Measurements from ENCODE around the gene RUBCNL. TPM values are rescaled to one million over a fixed set of nuclear protein-coding genes. Genes with fewer than 3 reads are reported as not detected.

RUBCNL gene
- total and polyA plus RNA-seq, 2 donors (not counting 3 experiments of a cell fraction or from before 2014, with no cell fraction given) = not detected

DNA sequence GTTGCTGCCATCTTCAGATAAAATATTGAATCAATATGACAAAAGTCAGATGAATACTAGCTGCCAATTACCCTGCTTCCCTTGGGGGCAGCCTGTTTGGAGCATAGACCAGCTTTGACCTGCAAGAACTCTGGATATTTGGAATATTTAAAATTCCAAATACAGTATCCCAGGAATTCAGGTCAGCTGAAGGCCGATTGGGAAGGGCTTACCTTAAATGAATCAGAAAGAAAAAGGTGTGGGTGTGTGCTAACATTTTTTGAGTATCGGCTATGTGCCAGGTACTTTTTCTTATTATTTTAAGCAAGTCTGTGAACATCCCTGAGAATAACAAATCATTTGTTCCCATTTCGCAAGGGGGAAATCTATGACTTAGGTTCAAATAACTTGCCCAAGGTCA, 1.8 kb upstream of the RUBCNL start:
- H3K4me1 ChIP-seq (ENCODE audit: control insufficient read depth, extremely low read depth, insufficient read depth, low read length) = no peaks in the 10 kb centered on the region
- FAIRE-seq = no peak
- no TSS peak for BruUV-seq (replicated peaks)
- peaks cover 21 to 34% of the 10 kb centered on the region in 2 experiments for H3K27me3 ChIP-seq (ENCODE audit: control insufficient read depth in 2 of 2, insufficient read depth in 2 of 2, low read length in 2 of 2)
- ChIA-PET POLR2A (no interaction called here), CTCF (no interaction called here)
- no peak overlapping the region for H2AFZ ChIP-seq (ENCODE audit: low read depth, low read length)
- H3K4me3 ChIP-seq (replicated peaks in 1 of 3; ENCODE audit: insufficient read depth in 1 of 3, low read depth in 1 of 3, low read length in 3 of 3) = no peak overlapping the region
- no peak for DNase-seq (ENCODE audit: low read depth, low spot score)
- H3K27ac ChIP-seq (ENCODE audit: insufficient read depth, low read depth, low read length) = no peak overlapping the region
- no peak overlapping the region for H3K4me2 ChIP-seq (ENCODE audit: insufficient read depth, low read length)
- H3K9me1 ChIP-seq (replicated peaks; ENCODE audit: control insufficient read depth, extremely low read depth, insufficient read depth, low read length) = no peaks in the 10 kb centered on the region
- H3K9ac ChIP-seq (replicated peaks; ENCODE audit: extremely low read depth, insufficient read depth, low read length) = no peak overlapping the region
- dilution Hi-C loops (cut with MboI; ENCODE audit: extremely low pct_ligation_motif_present, low sequenced_read_pairs) (no loop called here), intact Hi-C loops (cut with micrococcal nuclease) (no loop called here)
- TF ChIP-seq FOS (IDR thresholded peaks at IDR 0.05; ENCODE audit: borderline replicate concordance, insufficient read depth, low read length) (no peak), MYC (IDR thresholded peaks at IDR 0.05; ENCODE audit: low read depth, low read length) (no peak), POLR2AphosphoS5 (IDR thresholded peaks at IDR 0.05; ENCODE audit: insufficient read depth, low read depth, low read length) (no peak)
- H4K20me1 ChIP-seq (replicated peaks; ENCODE audit: control insufficient read depth, extremely low read depth, insufficient read depth, low read length) = no peaks in the 10 kb centered on the region
- H3K36me3 ChIP-seq (ENCODE audit: control insufficient read depth in 2 of 2, extremely low read depth in 1 of 2, insufficient read depth in 2 of 2, low read length in 2 of 2) = no peaks in the 10 kb centered on the region
- H3K9me3 ChIP-seq (replicated peaks; ENCODE audit: control insufficient read depth, insufficient read depth, low read length) = no peaks in the 10 kb centered on the region
- H3K79me2 ChIP-seq (ENCODE audit: control insufficient read depth, insufficient read depth, low read length) = no peaks in the 10 kb centered on the region

DNA sequence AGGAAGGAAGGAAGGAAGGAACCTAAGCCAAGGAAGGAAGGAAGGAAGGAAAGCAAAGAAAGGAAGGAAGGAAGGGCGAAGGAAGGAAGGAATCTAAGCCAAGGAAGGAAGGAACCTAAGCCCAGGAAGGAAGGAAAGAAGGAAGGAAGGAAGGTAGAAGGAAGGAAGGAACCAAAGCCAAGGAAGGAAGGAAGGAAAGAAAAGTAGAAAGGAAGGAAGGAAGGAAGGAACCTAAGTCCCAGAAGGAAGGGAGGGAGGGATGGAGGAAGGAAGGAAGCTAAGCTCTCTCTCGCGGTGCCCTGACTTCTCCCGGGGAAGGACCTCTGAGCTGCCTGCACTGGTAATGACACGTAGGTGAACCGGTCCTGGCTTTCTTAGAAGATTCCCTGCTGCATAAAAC, 1.3 kb upstream of the RUBCNL start:
- POLR2A ChIA-PET = no interaction called here

More for the DNA sequence above, 1.3 kb upstream of the RUBCNL start:
- H3K36me3 ChIP-seq (ENCODE audit: control insufficient read depth in 2 of 2, extremely low read depth in 1 of 2, insufficient read depth in 2 of 2, low read length in 2 of 2) = no peaks in the 10 kb centered on the region
- H3K79me2 ChIP-seq (ENCODE audit: control insufficient read depth, insufficient read depth, low read length) = no peaks in the 10 kb centered on the region
- no TSS peak for BruUV-seq (replicated peaks)
- no peak overlapping the region for H3K9ac ChIP-seq (replicated peaks; ENCODE audit: extremely low read depth, insufficient read depth, low read length)
- H3K9me3 ChIP-seq (replicated peaks; ENCODE audit: control insufficient read depth, insufficient read depth, low read length) = no peaks in the 10 kb centered on the region
- TF ChIP-seq MYC (IDR thresholded peaks at IDR 0.05; ENCODE audit: low read depth, low read length) = no peak
- TF ChIP-seq, protein P1, sequence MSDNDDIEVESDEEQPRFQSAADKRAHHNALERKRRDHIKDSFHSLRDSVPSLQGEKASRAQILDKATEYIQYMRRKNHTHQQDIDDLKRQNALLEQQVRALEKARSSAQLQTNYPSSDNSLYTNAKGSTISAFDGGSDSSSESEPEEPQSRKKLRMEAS (IDR thresholded peaks at IDR 0.05; ENCODE audit: insufficient read depth, insufficient read length) = no peak
- TF ChIP-seq FOS (IDR thresholded peaks at IDR 0.05; ENCODE audit: borderline replicate concordance, insufficient read depth, low read length) = no peak
- TF ChIP-seq GATA2 (IDR thresholded peaks at IDR 0.05; ENCODE audit: insufficient read depth, insufficient read length, low read depth, low read length) = no peak
- TF ChIP-seq POLR2AphosphoS5 (IDR thresholded peaks at IDR 0.05; ENCODE audit: insufficient read depth, low read depth, low read length) = no peak
- no peak for TF ChIP-seq POLR2A (IDR thresholded peaks at IDR 0.05; ENCODE audit: low read depth, low read length)
- TF ChIP-seq, protein P2, sequence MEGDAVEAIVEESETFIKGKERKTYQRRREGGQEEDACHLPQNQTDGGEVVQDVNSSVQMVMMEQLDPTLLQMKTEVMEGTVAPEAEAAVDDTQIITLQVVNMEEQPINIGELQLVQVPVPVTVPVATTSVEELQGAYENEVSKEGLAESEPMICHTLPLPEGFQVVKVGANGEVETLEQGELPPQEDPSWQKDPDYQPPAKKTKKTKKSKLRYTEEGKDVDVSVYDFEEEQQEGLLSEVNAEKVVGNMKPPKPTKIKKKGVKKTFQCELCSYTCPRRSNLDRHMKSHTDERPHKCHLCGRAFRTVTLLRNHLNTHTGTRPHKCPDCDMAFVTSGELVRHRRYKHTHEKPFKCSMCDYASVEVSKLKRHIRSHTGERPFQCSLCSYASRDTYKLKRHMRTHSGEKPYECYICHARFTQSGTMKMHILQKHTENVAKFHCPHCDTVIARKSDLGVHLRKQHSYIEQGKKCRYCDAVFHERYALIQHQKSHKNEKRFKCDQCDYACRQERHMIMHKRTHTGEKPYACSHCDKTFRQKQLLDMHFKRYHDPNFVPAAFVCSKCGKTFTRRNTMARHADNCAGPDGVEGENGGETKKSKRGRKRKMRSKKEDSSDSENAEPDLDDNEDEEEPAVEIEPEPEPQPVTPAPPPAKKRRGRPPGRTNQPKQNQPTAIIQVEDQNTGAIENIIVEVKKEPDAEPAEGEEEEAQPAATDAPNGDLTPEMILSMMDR (IDR thresholded peaks at IDR 0.05; ENCODE audit: extremely low read depth in 1 of 2, insufficient read depth in 1 of 2, low read depth in 1 of 2, low read length in 2 of 2) = no peak
- TF ChIP-seq EZH2 (IDR thresholded peaks at IDR 0.05; ENCODE audit: borderline replicate concordance, low read depth, low read length, severe bottlenecking) = no peak
- TF ChIP-seq JUN (IDR thresholded peaks at IDR 0.05; ENCODE audit: borderline replicate concordance, insufficient read depth, insufficient read length, low read depth) = no peak
- H3K4me2 ChIP-seq (ENCODE audit: insufficient read depth, low read length) = no peak overlapping the region
- no peaks in the 10 kb centered on the region for H3K4me1 ChIP-seq (ENCODE audit: control insufficient read depth, extremely low read depth, insufficient read depth, low read length)
- intact Hi-C loops (cut with micrococcal nuclease) = no loop called here
- H3K27ac ChIP-seq (ENCODE audit: insufficient read depth, low read depth, low read length) = no peak overlapping the region
- H4K20me1 ChIP-seq (replicated peaks; ENCODE audit: control insufficient read depth, extremely low read depth, insufficient read depth, low read length) = no peaks in the 10 kb centered on the region
- H3K27me3 ChIP-seq (ENCODE audit: control insufficient read depth in 2 of 2, insufficient read depth in 2 of 2, low read length in 2 of 2) = peaks cover 21 to 34% of the 10 kb centered on the region in 2 experiments
- CTCF ChIA-PET = no interaction called here
- dilution Hi-C loops (cut with MboI; ENCODE audit: extremely low pct_ligation_motif_present, low sequenced_read_pairs) = no loop called here
- FAIRE-seq (no peak), DNase-seq (ENCODE audit: low read depth, low spot score) (no peak)
- H3K9me1 ChIP-seq (replicated peaks; ENCODE audit: control insufficient read depth, extremely low read depth, insufficient read depth, low read length) = no peaks in the 10 kb centered on the region
- H3K4me3 ChIP-seq (replicated peaks in 1 of 3; ENCODE audit: insufficient read depth in 1 of 3, low read depth in 1 of 3, low read length in 3 of 3) = no peak overlapping the region
- no peak overlapping the region for H2AFZ ChIP-seq (ENCODE audit: low read depth, low read length)
